Measurements from ENCODE around the gene DEDD.

DNA sequence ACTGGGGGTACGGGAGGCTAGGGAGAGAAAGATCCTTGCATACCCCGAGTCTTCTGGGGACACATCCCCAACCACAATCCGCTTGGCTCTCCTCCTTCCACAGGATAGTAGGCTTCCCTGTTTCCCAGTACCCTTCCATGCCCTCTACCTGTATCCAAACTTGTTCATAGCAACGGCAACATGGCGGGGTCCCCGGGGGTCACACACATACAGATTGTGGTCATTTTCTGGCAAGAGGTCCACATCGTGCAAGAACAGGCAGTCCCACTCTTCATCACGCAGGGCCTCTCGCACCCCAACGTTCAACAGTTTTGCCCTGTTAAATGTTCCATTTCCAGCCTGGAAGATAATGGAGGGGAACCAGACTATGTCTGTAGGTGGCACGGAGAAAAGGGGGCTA is 41.2 kb upstream of the DEDD start:
- TF ChIP-seq, protein P1, sequence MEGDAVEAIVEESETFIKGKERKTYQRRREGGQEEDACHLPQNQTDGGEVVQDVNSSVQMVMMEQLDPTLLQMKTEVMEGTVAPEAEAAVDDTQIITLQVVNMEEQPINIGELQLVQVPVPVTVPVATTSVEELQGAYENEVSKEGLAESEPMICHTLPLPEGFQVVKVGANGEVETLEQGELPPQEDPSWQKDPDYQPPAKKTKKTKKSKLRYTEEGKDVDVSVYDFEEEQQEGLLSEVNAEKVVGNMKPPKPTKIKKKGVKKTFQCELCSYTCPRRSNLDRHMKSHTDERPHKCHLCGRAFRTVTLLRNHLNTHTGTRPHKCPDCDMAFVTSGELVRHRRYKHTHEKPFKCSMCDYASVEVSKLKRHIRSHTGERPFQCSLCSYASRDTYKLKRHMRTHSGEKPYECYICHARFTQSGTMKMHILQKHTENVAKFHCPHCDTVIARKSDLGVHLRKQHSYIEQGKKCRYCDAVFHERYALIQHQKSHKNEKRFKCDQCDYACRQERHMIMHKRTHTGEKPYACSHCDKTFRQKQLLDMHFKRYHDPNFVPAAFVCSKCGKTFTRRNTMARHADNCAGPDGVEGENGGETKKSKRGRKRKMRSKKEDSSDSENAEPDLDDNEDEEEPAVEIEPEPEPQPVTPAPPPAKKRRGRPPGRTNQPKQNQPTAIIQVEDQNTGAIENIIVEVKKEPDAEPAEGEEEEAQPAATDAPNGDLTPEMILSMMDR (IDR thresholded peaks at IDR 0.05; ENCODE audit: borderline replicate concordance, extremely low read depth, low read length, poor library complexity, severe bottlenecking): no peak
- TF ChIP-seq EZH2 (IDR thresholded peaks at IDR 0.05; ENCODE audit: borderline replicate concordance, low read depth, low read length, severe bottlenecking): no peak
